ENCODE data around the gene KRT27. TPM values are rescaled to one million over a fixed set of nuclear protein-coding genes. Genes with fewer than 3 reads are reported as not detected.
"Not testable (repeated sequence)": the region's sequence is repeated elsewhere in the genome, so short reads cannot be mapped to it uniquely, and the experiment has no call there.

KRT27 gene
- total RNA-seq, 4 donors from 2014 or later, result not detected

GRCh38 chr17:40751065-40751464 lies 31.3 kb downstream of the KRT27 start:
- TF ChIP-seq POLR2A (IDR thresholded peaks at IDR 0.05) (no peak), CTCF (IDR thresholded peaks at IDR 0.05) (no peak)
- no peak for DNase-seq
- no peaks in the 10 kb centered on the region for H3K27me3 ChIP-seq

DNA sequence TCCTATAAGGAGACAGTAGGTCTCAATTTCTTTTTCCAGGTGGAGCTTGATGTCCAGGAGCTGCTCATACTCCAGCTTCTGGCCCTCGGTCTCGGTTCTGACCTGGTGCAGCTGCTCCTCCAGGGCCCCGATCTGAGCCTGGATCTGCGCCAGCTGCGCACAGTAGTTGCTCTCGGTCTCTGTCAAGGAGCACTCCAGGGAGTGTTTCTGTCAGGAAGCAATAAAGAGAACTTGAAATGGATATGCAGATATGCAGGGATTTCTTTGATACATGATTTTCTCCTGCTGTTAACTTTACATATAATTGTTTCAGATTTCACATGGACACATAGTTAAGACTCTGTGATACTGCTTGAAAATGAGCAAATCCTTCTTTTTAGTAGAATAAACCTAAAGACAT lies 32.0 kb downstream of the KRT27 start:
- Histone ChIP-seq H3K9me3 (no peaks in the 10 kb centered on the region), H3K36me3 (no peaks in the 10 kb centered on the region), H3K4me3 (replicated peaks in 1 of 3) (no peak overlapping the region), H3K4me1 (no peaks in the 10 kb centered on the region), H3K27ac (no peak overlapping the region), H3K27me3 (no peaks in the 10 kb centered on the region)
- no peak for TF ChIP-seq CTCF (IDR thresholded peaks at IDR 0.05)
- no peak for TF ChIP-seq POLR2A (IDR thresholded peaks at IDR 0.05)
- WGBS, 2 donors, result 60 to 61% methylated on average over 6 of the region's 6 CpGs
- DNase-seq, result no peak
- intact Hi-C loops (cut with DNase I), result no loop called here

More at GRCh38 chr17:40751065-40751464, 31.3 kb downstream of the KRT27 start:
- Histone ChIP-seq H3K4me3 (replicated peaks in 1 of 3) (no peak overlapping the region), H3K9me3 (no peaks in the 10 kb centered on the region), H3K36me3 (no peaks in the 10 kb centered on the region), H3K4me1 (no peaks in the 10 kb centered on the region), H3K27ac (no peak overlapping the region)
- intact Hi-C loops (cut with DNase I), result no loop called here
- WGBS, 2 donors, result 76 to 80% methylated on average over 14 of the region's 14 CpGs

- intact Hi-C loops (cut with DNase I); DNase-seq; H3K27ac ChIP-seq; H3K4me1 ChIP-seq; H3K4me3 ChIP-seq (replicated peaks in 1 of 3); H3K36me3 ChIP-seq; H3K9me3 ChIP-seq; H3K27me3 ChIP-seq: not testable (repeated sequence)
- 79 to 81% methylated on average over 1 of the region's 1 CpG for WGBS, 2 donors
Observed at GRCh38 chr17:40748666-40749065, 33.7 kb downstream of the KRT27 start.

DNA sequence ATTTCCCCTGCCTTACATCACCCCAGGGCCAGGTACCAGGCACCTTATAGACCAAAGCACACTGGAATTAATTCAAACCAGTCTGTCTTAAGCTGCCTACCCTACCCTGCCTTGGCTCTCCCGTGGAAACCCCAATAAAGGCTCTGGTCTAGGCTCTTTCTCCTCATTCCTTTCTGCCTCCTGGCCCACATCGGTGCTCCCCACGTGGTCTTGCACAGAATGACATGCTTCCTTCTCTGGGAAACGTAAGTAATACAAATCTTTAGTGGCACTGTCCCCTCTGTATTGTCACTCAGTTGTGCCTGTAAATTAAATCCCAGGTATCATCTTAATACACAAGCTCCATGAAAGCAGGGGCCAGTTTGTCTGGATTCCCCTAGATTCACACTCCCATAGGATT lies 43.8 kb downstream of the KRT27 start:
- Histone ChIP-seq H3K27me3 (no peaks in the 10 kb centered on the region), H3K36me3 (no peaks in the 10 kb centered on the region), H3K4me1 (no peaks in the 10 kb centered on the region), H3K4me3 (replicated peaks in 1 of 3) (no peak overlapping the region), H3K9me3 (no peaks in the 10 kb centered on the region), H3K27ac (no peak overlapping the region)
- DNase-seq, result no peak
- TF ChIP-seq CTCF (IDR thresholded peaks at IDR 0.05) (no peak), POLR2A (IDR thresholded peaks at IDR 0.05) (no peak)
- 55 to 78% methylated on average over 4 of the region's 4 CpGs for WGBS, 2 donors
- intact Hi-C loops (cut with DNase I), result no loop called here

DNA sequence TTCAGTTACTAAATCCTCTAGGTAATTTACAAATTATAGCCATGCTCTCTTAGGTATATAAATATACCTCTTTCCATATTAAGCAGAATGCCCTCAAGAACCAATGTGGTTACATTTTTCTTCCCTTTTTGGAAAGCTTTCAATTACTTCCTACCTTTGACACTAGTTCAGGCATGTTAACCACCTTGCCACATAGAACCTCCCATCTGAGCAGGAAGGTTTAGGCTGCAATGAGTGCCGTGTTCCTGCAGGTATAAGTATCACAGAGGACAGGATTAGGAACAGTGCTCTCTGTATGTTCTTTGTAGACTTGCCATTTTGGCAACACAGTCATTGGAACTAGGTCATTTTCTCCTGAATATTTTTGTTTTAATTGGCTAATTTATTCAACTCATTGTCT lies 47.3 kb downstream of the KRT27 start:
- H3K27me3 ChIP-seq, result no peaks in the 10 kb centered on the region
- no peaks in the 10 kb centered on the region for H3K9me3 ChIP-seq
- TF ChIP-seq POLR2A (IDR thresholded peaks at IDR 0.05) (no peak), CTCF (IDR thresholded peaks at IDR 0.05) (no peak)
- intact Hi-C loops (cut with DNase I), result no loop called here
- no peak for DNase-seq
- 90 to 96% methylated on average over 1 of the region's 1 CpG for WGBS, 2 donors
- H3K4me3 ChIP-seq (replicated peaks in 1 of 3), result no peak overlapping the region
- no peaks in the 10 kb centered on the region for H3K4me1 ChIP-seq
- H3K27ac ChIP-seq, result no peak overlapping the region
- no peaks in the 10 kb centered on the region for H3K36me3 ChIP-seq

GRCh38 chr17:40734018-40734417 lies 48.3 kb downstream of the KRT27 start:
- Histone ChIP-seq H3K27ac (no peak overlapping the region), H3K27me3 (no peaks in the 10 kb centered on the region), H3K9me3 (no peaks in the 10 kb centered on the region), H3K4me1 (no peaks in the 10 kb centered on the region), H3K36me3 (no peaks in the 10 kb centered on the region), H3K4me3 (replicated peaks in 1 of 3) (no peak overlapping the region)
- no peak for DNase-seq
- WGBS, 2 donors, result 78 to 82% methylated on average over 6 of the region's 6 CpGs
- intact Hi-C loops (cut with DNase I), result no loop called here
- TF ChIP-seq POLR2A (IDR thresholded peaks at IDR 0.05) (no peak), CTCF (IDR thresholded peaks at IDR 0.05) (no peak)
